K562 (cell line): ENCODE data around the gene GATA5. TPM values are rescaled to one million over a fixed set of nuclear protein-coding genes. Genes with fewer than 3 reads are reported as not detected.
A peak's percentile ranks its signal among the peaks of the same experiment; 100 is the strongest.

ENCODE experiments used
- ARID2 ChIP-seq: fragments of 450-650 bp; IDR thresholded peaks from 2 replicates; pipeline ENCODE4 v1.6.1; 2017; ENCODE audit warnings: antibody characterized with exemption, mild to moderate bottlenecking
- ATF1 ChIP-seq, 2 experiments: fragments of 450-650 bp in 1 of 2; IDR thresholded peaks; 2 replicates each; pipeline ENCODE4 v1.6.1; 2016; ENCODE audit warnings: missing compliant biosample characterization in 1 of 2, missing genetic modification characterization in 1 of 2
- BHLHE40 ChIP-seq: IDR thresholded peaks from 2 replicates; pipeline ENCODE4 v1.6.1; 2011; ENCODE audit warnings: low read length, improper control_type of control experiment
- CTBP1 ChIP-seq: fragments of 450-650 bp; IDR thresholded peaks from 2 replicates; pipeline ENCODE4 v1.6.1; 2016; ENCODE audit warnings: borderline replicate concordance
- DEAF1 ChIP-seq: fragments of 450-650 bp; formaldehyde crosslinking; IDR thresholded peaks from 2 replicates; pipeline ENCODE4 v1.4.0; 2020; ENCODE audit warnings: mild to moderate bottlenecking, moderate library complexity
- ETS1 ChIP-seq: conservative IDR thresholded peaks from 2 replicates; pipeline ENCODE4 v1.6.1; 2011; ENCODE audit warnings: low read depth, mild to moderate bottlenecking, low read length; ENCODE audit not compliant: control insufficient read depth
- HDGF ChIP-seq: fragments of 450-650 bp; IDR thresholded peaks from 2 replicates; pipeline ENCODE4 v1.6.1; 2016
- HLTF ChIP-seq: fragments of 450-650 bp; IDR thresholded peaks from 2 replicates; pipeline ENCODE4 v1.6.1; 2016
- HNRNPK ChIP-seq: fragments of 200-400 bp; formaldehyde crosslinking; IDR thresholded peaks from one replicate; pipeline ENCODE4 v1.6.1; 2018; ENCODE audit warnings: mild to moderate bottlenecking, low read depth, low read length; ENCODE audit not compliant: poor library complexity, severe bottlenecking
- KAT2B ChIP-seq: IDR thresholded peaks from one replicate; pipeline ENCODE4 v1.6.1; 2012; ENCODE audit warnings: low read depth, mild to moderate bottlenecking, control low read depth, inconsistent platforms, low read length, moderate library complexity
- KDM1A ChIP-seq, 2 experiments: fragments of 450-650 bp; IDR thresholded peaks; 2 replicates each; pipeline ENCODE4 v1.6.1; 2016; ENCODE audit warnings: mild to moderate bottlenecking in 2 of 2
- PHF20 ChIP-seq: fragments of 450-650 bp; IDR thresholded peaks from 2 replicates; pipeline ENCODE4 v1.6.1; 2018; ENCODE audit not compliant: partially characterized antibody
- PKNOX1 ChIP-seq: fragments of 450-650 bp; IDR thresholded peaks from 2 replicates; pipeline ENCODE4 v1.6.1; 2016
- PYGO2 ChIP-seq: fragments of 450-650 bp; IDR thresholded peaks from 2 replicates; pipeline ENCODE4 v1.6.1; 2016; ENCODE audit warnings: mild to moderate bottlenecking, missing genetic modification characterization, moderate library complexity, missing compliant biosample characterization
- RBFOX2 ChIP-seq: fragments of 200-400 bp; formaldehyde crosslinking; IDR thresholded peaks from 2 replicates; pipeline ENCODE4 v1.6.1; 2017; ENCODE audit warnings: low read depth, mild to moderate bottlenecking, low read length, moderate library complexity
- RFX1 ChIP-seq: fragments of 450-650 bp; IDR thresholded peaks from 2 replicates; pipeline ENCODE4 v1.6.1; 2016; ENCODE audit warnings: mild to moderate bottlenecking, moderate library complexity
- SMARCC2 ChIP-seq: fragments of 450-650 bp; IDR thresholded peaks from 2 replicates; pipeline ENCODE4 v1.6.1; 2017; ENCODE audit warnings: antibody characterized with exemption, moderate library complexity, mild to moderate bottlenecking, low read depth
- THAP12 ChIP-seq: fragments of 250-450 bp; sonication (Bioruptor Pico); IDR thresholded peaks from 2 replicates; pipeline ENCODE4 v1.9.0; 2021; ENCODE audit warnings: mild to moderate bottlenecking, inconsistent platforms
- YY1 ChIP-seq, 3 experiments: IDR thresholded peaks; 2 replicates each; pipeline ENCODE4 v1.6.1; 2011; ENCODE audit warnings: low read length in 2 of 3, mild to moderate bottlenecking in 2 of 3, moderate library complexity in 2 of 3, borderline replicate concordance in 1 of 3, control low read depth in 1 of 3, low read depth in 1 of 3; ENCODE audit not compliant: insufficient read depth in 3 of 3, insufficient replicate concordance in 2 of 3, control insufficient read depth in 1 of 3, insufficient read length in 1 of 3; ENCODE audit errors: extremely low read depth in 1 of 3
- ZBTB17 ChIP-seq: fragments of 450-650 bp; formaldehyde crosslinking; IDR thresholded peaks from 2 replicates; pipeline ENCODE4 v1.4.0; 2020; ENCODE audit warnings: mild to moderate bottlenecking
- ZKSCAN3 ChIP-seq: fragments of 250-450 bp; sonication (Bioruptor Pico); IDR thresholded peaks from 2 replicates; pipeline ENCODE4 v1.4.0; 2020
- ZKSCAN8 ChIP-seq: fragments of 200-800 bp; sonication (Bioruptor generic); IDR thresholded peaks from 2 replicates; pipeline ENCODE4 v1.6.1; 2016; ENCODE audit warnings: missing genetic modification characterization, missing compliant biosample characterization
- ZNF668 ChIP-seq: fragments of 250-450 bp; sonication (Bioruptor Pico); IDR thresholded peaks from 2 replicates; pipeline ENCODE4 v1.8.0; 2022; ENCODE audit warnings: mild to moderate bottlenecking, inconsistent platforms
- polyA plus RNA-seq, 8 experiments: library from polyadenylated mRNA; depleted of rRNA in 4 of 8; stranded (reverse) in 5 of 8; unstranded in 3 of 8; fragments of >200 nt; fragmentation: Nextera tagmentation in 2 of 8; fragmentation: Illumina TruSeq in 1 of 8; extraction: Ambion mirVana in 2 of 8; extraction: Trizol in 1 of 8; gene quantifications; 2 replicates each; pipeline versions ENCODE4 v1.2.1 to v1.2.3, GENCODE V29; 2011 to 2014; ENCODE audit warnings: inconsistent platforms in 1 of 8, missing spikeins in 1 of 8
- total RNA-seq, 7 experiments: library from RNA; depleted of rRNA in 6 of 7; stranded (reverse); fragments of >200 nt in 6 of 7; fragmentation: Illumina TruSeq in 2 of 7; extraction: Trizol in 2 of 7; gene quantifications; 2 replicates each; pipeline versions ENCODE4 v1.2.1 to v1.2.3, GENCODE V29; 2011 to 2021; ENCODE audit warnings: low replicate concordance in 1 of 7

The GATA5 gene
- total and polyA plus RNA-seq, 9 of the 15 experiments (the other 6 are each of a cell fraction or from before 2014, with no cell fraction given), result 0.09 to 0.57 (median 0.20) TPM; not detected in 3

GRCh38 chr20:62500237-62500864 lies 24.6 kb upstream of the GATA5 start (continued):
- TF ChIP-seq THAP12 (0 out of 2 replicates have a peak, but pooled peaks have one; percentile 7), ETS1 (0 out of 2 replicates have a peak, but pooled peaks have one; percentile 24), ZNF668 (CRISPR knock-in tag) (no peak), ZKSCAN3 (CRISPR knock-in tag) (no peak), DEAF1 (peak; percentile 57), ZKSCAN8 (CRISPR knock-in tag) (no peak), KDM1A (IDR thresholded peaks at IDR 0.05) (peak in 1 of 2 experiments; percentile 83; a peak in 1 of 4 replicates), PYGO2 (no peak), YY1 (IDR thresholded peaks at IDR 0.05; ENCODE audit: borderline replicate concordance in 1 of 3, control insufficient read depth in 1 of 3, extremely low read depth in 1 of 3, insufficient read depth in 3 of 3, insufficient read length in 1 of 3, insufficient replicate concordance in 2 of 3, low read depth in 1 of 3, low read length in 2 of 3) (peak in 1 of 3 experiments; percentile 24), HDGF (peak; percentile 96), PKNOX1 (no peak), RFX1 (no peak), ATF1 (CRISPR knock-in tag; IDR thresholded peaks at IDR 0.05) (no peak), ATF1 (tag; IDR thresholded peaks at IDR 0.05) (peak; percentile 62), CTBP1 (no peak), RBFOX2 (0 out of 2 replicates have a peak, but pooled peaks have one; percentile 18), SMARCC2 (no peak), PHF20 (peak; percentile 54), HLTF (0 out of 2 replicates have a peak, but pooled peaks have one; percentile 62), ZBTB17 (no peak), HNRNPK (no peak), BHLHE40 (peak; percentile 44; the same call in 1 of the 2 replicates), KAT2B (no peak), ARID2 (peak; percentile 84)
